NCI-H82 (cell line): ENCODE results near the gene FXYD4.

Experiments used
- DNase-seq: peaks from one replicate; lab custom pipeline; 2025; lab: John Stamatoyannopoulos, UW

FXYD4 gene

DNA sequence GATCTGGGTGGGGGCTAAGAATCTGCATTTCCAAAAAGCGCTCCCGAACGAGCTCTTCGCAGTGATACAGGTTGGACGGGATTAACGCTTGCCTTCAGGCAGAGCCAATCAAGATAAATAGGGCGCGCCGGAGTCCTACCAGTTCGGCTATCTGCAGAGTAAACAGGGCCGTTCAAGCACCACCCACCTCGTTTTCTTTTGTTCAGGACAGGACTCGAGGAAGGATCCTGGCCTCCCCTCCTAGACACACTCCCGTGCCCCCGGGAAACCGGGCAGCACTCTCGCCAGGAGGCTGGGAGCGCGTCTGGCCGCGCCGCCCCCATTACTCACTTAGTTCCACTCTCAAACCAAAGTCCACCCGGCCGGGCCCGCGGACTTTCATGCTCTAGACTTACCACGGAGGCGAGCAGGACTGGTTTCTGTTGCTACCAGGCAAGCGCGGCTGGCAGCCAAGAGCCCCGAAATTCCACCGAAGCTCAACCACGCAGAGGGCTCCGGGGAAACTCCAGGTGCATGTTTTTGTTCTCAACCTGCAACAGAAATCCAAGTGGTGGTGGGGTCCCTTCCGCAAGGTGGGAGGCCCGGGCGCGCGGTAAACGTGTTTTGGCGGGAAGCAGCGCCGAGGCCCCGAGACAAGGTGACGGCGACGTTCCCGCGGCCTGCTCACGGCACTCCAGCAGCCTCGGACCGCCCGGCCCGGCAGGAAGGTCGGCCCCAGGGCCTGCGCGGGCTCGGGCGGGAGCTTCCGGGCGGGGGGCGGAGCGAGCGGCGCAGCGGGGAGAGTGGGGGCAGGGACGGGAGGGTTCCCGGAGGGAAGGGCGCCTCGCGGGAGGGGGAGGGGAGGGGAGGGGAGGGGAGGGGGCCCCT is 24.9 kb downstream of the FXYD4 start:
- peak; percentile 87 for DNase-seq

DNA sequence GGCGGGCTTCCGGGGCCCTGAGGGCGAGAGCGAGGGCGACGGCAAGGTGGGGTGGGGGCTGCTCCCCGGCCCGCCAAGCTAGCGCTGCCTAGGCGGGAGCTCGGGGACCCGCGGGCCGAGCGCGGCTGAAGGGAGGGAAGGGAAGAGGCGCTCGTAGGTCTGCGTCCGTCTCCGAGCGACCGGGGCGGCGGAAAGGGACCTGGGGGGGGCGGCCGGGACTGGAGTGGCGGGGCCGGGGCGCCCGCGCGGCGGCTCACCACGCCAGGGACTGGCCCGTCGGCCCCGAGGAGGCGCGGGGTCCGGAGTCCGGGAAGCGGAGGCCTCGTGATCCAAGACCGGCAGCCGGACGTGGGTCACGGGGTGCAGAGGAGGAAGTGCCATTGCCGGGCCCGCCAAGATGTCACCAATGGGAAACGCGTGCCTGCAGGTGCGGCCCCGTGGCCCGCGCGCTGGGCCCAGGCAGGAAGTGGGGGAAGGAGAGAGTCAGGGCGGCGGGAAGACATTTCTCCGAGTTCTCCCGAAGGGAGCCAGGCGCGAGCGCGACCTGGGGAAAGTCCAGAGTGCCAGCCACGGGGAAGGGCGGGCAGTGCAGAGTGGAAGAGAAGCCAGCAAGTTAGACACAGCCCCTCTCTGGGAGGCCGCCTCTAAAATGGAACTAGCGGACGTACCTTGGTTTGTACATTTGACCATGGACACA is 25.6 kb downstream of the FXYD4 start:
- peak; percentile 88 for DNase-seq

DNA sequence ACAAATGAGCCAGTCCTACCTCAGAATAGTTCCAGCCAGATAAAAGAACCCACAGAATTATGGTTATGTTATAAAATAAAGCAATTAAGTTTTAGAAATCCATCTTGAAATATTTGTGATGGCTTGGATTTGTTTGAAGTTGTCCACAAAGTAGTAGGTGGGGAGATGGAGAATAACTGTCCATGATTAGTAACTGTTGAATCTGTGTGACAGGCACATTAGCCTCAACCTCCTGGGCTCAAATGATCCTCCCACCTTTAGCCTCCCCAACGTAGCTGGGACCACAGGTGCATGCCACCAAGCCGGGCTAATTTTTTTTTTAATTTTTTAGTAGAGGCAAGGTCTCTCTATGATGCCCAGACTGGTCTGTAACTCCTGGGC is 27.5 kb downstream of the FXYD4 start:
- DNase-seq = no peak

DNA sequence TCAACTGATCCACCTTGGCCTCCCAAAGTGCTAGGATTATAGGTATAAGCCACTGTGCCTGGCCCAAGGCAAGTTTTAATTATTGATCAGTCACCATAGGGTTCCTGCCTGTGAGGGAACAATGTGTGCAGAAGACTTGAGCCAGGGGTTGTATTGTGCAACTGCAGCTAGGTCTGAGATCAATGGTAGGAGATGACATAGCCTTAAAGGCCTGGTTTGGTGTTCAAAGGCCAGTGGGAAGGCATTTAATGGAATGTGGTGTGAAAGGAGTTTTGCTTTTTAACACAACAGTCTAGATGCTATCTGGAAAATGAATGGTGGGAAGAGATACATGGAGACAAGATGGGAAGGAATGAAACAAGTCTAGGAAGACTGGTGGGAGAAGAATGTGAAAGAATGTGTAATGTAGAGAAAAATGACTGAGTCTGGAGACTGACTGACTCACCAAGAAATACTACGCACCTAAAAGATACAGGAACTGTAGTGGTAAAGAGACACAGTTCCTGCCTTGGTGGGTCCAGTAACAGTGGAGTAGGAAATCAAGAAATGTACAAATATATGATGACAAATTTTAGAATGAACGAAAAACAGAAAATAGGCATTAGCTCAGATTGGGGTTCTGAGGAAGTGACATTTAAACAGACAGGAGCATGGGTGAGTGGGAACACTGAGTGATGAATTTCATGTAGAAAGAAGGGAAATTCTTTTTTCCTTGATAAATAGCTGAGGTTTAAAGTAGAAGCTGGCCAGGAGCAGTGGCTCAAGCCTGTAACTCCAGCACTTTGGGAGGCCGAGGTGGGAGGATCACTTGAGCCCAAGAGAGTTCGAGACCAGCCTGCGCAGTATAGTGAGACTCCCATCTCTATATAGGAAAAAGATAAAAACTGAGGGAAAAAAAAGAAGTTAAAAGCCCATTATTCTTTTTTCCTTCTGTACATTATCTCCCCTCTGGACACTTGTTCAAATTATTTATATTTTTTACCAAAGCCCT is 28.2 kb downstream of the FXYD4 start:
- peak; percentile 23 for DNase-seq

DNA sequence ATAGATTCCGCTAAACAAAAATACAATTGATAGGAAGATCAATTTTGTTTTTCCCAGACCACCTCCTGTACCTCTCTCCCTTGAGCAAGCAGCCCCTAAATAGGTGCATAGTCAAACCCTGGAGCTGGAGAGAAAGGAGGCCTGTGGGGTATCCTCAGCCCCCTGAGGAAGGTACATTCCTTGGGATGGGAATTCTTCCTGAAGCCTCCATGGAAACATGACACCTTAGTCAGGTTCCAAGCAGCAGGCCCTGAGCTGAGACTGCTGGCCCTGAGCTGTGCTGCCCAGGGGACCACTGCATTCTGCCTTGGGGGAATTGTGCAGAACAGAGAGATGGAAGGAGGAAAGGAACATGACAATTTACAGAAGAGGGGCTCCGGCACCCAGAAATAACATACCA is 30.2 kb downstream of the FXYD4 start:
- no peak for DNase-seq

DNA sequence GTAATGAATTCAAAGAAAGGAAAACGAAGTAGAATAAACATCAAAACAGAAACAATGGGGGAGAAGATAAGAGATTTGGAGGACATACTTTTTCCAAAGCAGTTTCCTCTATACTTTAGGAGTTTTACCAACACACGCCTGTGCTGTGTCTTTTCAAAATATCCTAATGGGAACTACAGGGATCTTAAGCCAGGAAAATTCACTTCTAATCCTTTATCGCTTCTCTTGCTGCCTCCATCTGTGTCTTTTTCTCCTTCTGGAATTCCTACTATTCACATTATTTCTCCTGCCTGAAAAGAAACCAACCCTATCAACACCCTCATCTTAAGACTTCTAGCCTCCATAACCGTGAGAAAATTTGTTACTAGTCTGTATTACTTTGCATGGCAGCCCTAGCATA is 30.7 kb downstream of the FXYD4 start:
- DNase-seq = no peak

DNA sequence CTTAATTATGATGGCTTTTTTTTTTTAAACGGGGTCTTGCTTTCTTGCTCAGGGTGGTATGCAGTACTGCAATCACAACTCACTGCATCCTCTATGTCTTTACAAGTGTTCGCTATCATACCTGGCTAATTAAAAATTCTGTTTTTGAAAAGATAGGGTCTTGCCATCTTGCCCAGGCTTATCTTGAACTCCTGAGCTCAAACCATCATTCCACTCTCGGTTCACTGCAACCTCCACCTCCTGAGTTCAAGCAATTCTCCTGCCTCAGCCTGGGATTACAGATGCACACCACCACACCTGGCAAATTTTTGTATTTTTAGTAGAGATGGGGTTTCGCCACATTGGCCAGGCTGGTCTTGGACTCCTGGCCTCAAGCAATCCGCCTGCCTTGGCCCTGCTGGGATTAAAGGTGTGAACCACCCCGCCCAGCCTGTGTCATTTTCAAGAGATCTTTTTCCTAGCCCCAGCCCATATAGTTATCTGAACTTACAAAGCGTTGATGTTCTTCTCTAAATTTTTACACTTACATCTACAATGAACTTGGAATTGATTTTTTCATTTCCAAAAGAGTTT is 31.5 kb downstream of the FXYD4 start:
- DNase-seq = no peak

DNA sequence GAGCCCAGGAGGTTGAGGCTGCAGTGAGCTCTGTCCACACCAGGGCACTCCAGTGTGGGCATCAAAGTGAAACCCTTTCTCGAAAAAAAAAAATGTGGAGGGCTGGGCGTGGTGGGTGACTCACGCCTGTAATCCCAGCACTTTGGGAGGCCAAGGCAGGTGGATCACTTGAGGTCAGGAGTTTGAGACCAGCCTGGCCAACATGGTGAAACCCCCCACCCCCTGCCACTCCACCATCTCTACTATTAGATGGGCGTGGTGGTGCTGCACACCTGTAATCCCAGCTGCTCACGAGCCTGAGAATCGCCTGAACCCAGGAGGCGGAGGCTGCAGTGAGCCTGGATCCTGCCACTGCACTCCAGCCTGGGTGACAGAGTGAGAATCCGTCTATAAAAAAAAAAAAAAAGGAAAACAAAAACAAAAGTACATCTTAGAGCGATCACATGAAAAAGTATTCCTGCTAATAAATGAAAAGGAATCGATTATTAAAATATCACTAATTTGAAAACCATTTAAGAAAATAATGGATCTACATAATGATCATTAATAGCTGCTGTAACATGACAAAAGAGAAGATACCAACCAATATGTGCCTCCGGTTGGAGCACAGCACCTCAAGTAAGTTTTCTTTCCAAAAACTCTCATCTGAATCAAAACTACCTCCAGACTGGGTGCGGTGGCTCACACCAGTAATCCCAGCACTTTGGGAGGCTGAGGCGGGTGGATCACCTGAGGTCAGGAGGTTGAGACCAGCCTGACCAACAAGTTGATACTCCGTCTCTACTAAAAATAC is 32.7 kb downstream of the FXYD4 start:
- no peak for DNase-seq

DNA sequence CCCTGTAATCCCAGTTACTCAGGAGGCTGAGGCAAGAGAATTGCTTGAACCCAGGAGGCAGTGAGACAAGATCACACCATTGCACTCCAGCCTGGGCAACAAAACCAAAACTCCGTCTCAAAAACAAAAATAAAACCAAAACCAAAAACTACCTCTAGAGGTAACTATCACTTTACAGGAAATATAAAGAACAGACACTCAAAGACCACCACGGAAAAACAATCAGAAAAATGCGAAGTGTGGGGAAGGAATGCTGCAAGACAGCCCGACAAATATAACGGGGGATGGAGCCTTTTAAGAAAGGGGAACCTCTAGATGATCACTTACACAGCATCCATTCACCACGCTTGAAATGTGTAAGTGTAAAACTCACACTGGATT is 33.3 kb downstream of the FXYD4 start:
- DNase-seq = no peak

DNA sequence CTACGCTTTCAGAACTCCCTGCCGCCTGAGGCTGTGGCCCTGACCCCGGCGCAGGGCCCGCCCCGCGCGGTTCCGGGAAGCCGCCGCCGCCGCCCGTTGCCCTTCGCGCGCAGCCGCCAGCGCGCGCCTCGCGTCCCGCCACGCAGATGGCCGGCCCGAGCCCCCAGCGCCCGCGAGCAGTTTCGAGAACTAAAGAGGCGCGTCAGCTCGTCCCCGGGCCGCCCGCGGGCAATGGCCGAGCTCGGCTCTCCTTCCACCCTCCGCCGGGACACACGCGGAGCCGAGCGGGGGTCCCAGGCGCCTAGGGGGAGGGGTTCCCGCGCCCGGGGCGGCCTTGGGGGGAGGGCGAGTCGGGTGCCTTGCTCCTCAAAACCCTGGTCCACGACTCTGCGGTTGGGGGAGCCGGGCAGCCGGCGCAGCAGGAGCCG is 35.7 kb downstream of the FXYD4 start:
- DNase-seq = peak; percentile 33

DNA sequence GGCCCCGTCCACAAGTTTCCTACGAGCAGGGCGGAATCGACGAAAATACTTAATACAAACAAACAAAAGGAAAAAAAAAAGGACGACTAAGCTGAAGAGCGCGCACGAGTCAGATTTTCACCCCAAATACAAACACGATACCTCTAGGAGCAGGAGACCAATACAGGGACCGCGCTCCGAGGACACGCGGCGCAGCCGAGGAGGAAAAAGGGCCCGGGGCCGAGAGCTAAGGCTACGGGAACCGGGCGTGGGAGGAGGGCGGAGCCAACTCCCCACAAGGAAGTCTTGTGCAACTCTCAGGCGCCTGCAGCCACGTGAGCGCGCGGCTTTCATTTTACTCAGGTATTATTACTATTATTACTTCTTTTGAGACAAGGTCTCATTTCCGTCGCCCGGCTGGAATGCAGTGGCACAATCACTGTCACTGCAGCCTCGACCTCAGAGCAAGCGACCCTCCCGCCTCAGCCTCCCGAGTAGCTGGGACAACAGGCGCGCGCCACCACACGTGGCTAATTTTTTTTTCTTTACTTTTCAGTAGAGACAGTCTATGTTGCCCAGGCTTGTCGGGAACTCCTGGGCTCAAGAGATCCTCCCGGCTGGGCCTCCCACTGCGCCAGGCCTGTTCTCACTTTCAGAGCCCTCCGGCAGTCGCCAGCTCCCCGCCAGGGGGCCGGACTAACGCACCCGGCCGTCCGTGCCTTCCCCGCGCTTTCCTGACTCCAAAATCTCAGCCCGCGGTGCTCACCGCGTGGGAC is 36.3 kb downstream of the FXYD4 start:
- DNase-seq = peak; percentile 86

DNA sequence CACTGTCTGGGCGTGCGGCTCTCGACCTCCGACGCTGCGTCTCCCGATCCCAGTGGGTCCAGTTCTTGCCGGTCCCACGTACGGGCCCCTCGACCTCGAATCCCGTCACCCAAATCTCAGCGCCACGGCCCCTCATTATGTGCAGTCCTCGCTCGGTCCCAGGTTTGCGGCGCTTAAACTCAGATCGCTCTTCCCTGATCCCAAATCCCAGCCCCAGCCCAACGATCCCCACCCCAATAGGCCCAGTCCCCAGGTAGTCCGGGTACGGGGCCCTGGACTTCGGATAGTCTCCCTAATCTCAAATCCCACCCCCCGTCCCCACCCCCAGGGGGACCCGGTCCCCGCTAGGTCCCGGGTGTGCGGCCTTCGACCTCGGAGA is 36.9 kb downstream of the FXYD4 start:
- DNase-seq = no peak

DNA sequence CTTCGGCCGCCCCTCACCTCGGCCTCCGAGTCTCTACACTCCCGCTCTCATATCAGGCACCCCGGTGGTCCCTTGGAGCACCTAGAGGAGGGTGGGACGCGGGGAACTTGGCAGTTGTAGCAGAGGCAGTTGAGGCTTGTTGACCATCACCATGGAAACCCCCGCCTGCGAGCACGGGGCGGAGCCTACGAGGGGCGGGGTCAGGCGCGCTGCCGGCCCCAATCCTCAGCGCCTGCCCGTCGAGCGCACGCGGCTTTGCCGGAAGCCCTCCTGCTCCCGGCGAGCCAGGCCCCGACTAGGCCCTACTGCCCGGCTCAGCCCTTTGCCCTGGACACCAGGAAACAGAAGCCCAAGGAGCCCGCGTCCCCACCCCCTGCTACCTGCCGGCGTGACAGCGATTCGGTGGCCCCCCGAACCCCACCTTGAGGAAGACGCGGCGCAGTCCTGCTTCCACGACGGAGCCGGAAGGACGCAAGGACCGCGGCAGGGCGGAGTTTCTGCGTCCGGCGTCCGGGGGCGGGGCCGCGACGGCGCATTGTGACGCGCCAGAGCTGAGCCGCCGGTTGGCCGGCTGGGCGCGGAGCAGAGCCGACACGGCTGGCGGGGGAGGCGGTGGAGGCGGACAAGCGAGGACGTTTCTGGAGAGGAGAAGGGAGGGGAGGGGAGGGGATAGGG is 37.4 kb downstream of the FXYD4 start, which contains the start of gene HNRNPF:
HNRNPF (minus strand) TSS at position 477 of the 675 bp plus-strand sequence. CDS start 21,302 bp downstream, outside the sequence.
- DNase-seq = peak; percentile 95

DNA sequence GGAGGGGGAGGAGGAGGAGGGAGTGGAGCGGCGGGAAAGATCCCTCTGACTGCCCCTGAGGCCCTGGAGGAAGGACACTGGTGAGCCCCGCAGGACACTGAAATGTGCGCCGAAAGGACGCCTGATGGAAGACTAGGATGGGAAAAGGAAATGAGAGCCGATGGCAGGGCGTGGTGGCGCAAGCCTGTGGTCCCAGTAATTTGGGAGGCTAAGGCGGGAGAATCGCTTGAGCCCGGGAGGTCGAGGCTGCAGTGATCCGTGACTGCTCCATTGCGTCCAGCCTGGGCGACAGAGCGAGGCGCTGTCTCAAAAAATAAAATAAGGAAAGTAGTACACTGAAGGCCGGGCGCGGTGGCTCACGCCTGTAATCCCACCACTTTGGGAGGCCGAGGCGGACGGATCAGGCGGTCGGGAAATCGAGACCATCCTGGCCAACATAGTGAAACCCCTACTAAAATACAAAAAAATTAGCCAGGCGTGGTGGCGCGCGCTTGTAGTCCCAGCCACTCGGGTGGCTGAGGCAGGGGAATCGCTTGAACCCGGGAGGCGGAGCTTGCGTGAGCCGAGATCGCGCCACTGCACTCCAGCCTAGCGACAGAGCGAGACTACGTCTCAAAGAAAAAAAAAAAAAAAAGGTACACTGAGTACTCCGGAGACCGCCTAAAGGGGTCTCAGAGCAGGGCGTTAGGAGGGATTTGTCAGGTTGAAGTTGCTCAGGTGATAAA is 38.1 kb downstream of the FXYD4 start:
- DNase-seq = no peak

DNA sequence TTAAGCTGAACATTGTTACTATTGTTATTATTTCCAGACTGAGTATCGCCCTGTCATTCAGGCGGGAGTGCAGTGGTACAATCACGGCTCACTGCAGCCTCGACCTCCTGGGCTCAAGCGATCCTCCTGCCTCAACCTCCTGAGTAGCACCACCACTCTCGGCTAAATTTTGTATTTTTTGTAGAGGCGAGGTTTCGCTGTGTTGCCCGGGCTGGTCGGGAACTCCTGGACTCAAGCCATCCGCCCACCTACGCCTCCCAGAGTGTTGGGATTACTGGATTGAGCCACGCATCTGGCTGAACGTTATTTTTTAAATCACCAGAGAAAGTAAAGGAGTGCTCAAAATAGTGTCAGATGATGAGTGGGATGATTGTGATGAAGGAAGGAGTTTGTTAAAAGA is 38.9 kb downstream of the FXYD4 start:
- DNase-seq = no peak

DNA sequence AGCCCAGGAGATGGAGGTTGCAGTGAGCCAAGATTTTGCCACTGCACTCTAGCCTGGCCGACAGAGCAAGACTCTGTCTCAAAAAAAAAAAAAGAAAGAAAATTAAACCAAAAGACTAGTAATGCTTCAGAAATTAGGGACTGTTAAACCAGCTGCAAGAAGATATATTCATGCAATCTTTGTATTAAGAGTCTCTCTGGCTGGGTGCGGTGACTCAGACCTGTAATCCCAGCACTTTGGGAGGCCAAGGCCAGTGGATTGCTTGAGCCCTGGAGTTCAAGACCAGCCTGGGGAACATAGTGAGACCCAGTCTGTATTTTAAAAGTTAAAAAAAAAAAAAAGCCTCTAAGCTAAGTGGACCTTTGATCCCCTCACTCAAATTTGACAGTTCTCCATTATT is 40.1 kb downstream of the FXYD4 start:
- no peak for DNase-seq

DNA sequence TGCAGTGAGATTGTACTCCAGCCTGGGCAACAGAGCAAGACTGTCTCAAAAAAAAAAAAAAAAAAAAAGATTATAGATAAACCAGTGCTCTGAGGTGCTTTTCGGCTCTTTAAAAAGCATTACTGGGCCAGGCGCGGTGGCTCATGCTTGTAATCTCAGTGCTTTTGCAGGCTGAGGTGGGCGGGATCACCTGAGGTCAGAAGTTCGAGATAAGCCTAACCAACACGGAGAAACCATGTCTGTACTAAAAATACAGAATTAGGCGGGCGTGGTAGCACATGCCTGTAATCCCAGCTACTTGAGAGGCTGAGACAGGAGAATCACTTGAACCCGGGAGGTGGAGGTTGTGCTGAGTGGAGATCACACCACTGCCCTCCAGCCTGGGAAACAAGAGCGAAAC is 44.1 kb downstream of the FXYD4 start:
- DNase-seq = no peak

DNA sequence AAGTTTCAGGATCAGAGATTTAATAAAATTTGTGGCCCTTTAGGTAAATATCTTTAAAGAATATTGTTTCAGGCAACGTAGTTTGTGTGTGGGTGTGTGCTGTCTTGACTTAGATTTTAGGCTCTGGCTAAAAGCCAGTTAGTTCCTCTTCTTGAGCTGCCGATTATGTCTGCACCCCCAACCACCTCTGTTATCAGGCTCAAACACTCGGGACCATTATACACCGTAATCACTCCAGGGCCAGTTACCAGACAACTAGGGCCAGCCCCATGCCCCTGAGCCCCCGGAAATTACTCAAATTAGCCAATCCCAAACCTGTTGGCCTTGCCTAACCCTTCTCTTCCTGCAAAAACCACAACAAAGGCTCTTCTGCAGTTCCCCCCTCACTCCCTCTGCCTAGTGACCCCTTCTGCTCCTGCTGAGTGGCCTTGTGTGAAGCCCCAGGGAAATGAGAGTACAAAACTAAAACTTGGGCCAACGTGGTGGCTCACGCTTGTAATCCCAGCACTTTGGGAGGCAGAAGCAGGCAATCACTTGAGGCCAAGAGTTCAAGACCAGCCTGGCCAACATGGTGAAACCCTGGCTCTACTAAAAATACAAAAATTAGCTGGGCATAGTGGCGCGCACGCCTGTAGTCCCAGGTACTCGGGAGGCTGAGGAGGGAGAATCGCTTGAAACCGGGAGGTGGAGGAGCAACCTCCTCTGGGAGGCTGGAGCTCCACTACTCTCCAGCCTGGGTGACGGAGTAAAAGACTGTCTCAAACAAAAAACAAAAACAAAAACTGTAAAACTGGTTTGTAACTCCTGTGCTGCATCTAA is 46.7 kb downstream of the FXYD4 start:
- DNase-seq = peak; percentile 9
